ENCODE data around the gene PECR. TPM values are rescaled to one million over a fixed set of nuclear protein-coding genes. Genes with fewer than 3 reads are reported as not detected.

The PECR gene
- total and polyA plus RNA-seq, 9 of the 15 experiments (the other 6 are each of a cell fraction or from before 2014, with no cell fraction given): 1.1 to 10.3 (median 8.2) TPM

GRCh38 chr2:216056739-216057138, 24.9 kb downstream of the PECR start (continued):
- TF ChIP-seq SMARCB1 (IDR thresholded peaks at IDR 0.05; ENCODE audit: insufficient read length, low read depth) (no peak), HBP1 (CRISPR knock-in tag; IDR thresholded peaks at IDR 0.05) (no peak), CTBP1 (IDR thresholded peaks at IDR 0.05; ENCODE audit: borderline replicate concordance) (no peak), CBX5 (IDR thresholded peaks at IDR 0.05; ENCODE audit: borderline replicate concordance, low read depth) (no peak)

GRCh38 chr2:216055680-216056079, 25.9 kb downstream of the PECR start:
- Histone ChIP-seq H2AFZ (ENCODE audit: low read depth, low read length) (no peak overlapping the region), H3K4me1 (replicated peaks in 1 of 2; ENCODE audit: control insufficient read depth in 2 of 2, insufficient read depth in 2 of 2, low read length in 2 of 2) (no peaks in the 10 kb centered on the region; a peak in 1 of 5 replicates), H3K27me3 (ENCODE audit: control insufficient read depth in 2 of 2, insufficient read depth in 2 of 2, low read length in 2 of 2) (no peaks in the 10 kb centered on the region), H3K9me3 (replicated peaks; ENCODE audit: control insufficient read depth, insufficient read depth, low read depth, low read length) (no peaks in the 10 kb centered on the region), H4K20me1 (replicated peaks; ENCODE audit: control insufficient read depth, insufficient read depth, low read length) (no peaks in the 10 kb centered on the region), H3K9ac (ENCODE audit: insufficient read depth in 1 of 2, low read depth in 2 of 2, low read length in 2 of 2) (no peak overlapping the region), H3K36me3 (ENCODE audit: control insufficient read depth, insufficient read depth, low read length) (no peaks in the 10 kb centered on the region), H3K4me2 (ENCODE audit: insufficient read depth, low read length) (no peak overlapping the region), H3K9me1 (ENCODE audit: control insufficient read depth, insufficient read depth, low read length) (no peaks in the 10 kb centered on the region), H3K79me2 (ENCODE audit: control insufficient read depth, insufficient read depth, low read length) (no peaks in the 10 kb centered on the region), H3K27ac (ENCODE audit: extremely low read depth, low read depth, low read length) (no peak overlapping the region), H3K4me3 (no peak overlapping the region)
- intact Hi-C loops (cut with micrococcal nuclease) (no loop called here), in situ Hi-C loops (cut with MboI) (no loop called here)
- ATAC-seq (no peak), DNase-seq (ENCODE audit: extremely low read depth in 1 of 4, low spot score in 3 of 4) (no peak), FAIRE-seq (no peak)
- ChIA-PET POLR2A (no interaction called here), CTCF (ENCODE audit: low intra/inter-chr PET ratio) (no interaction called here)
- BruUV-seq (replicated peaks): no TSS peak
- 39% methylated on average over 4 of the region's 4 CpGs for WGBS (ENCODE audit: insufficient coverage, low coverage, missing lambda C conversion rate)
- TF ChIP-seq TFE3 (CRISPR knock-in tag; IDR thresholded peaks at IDR 0.05): no peak
- TF ChIP-seq RAD21 (CRISPR knock-in tag; conservative IDR thresholded peaks at IDR 0.05 in 1 of 2, IDR thresholded peaks at IDR 0.05 in 1 of 2): no peak
- TF ChIP-seq RBM39 (optimal IDR thresholded peaks at IDR 0.05; ENCODE audit: low read depth, low read length): no peak
- TF ChIP-seq THRAP3 (IDR thresholded peaks at IDR 0.05; ENCODE audit: borderline replicate concordance): no peak
- no peak for TF ChIP-seq CCNT2 (IDR thresholded peaks at IDR 0.05; ENCODE audit: borderline replicate concordance, extremely low read depth, insufficient read length, low read depth, low read length)
- TF ChIP-seq HMGN3 (IDR thresholded peaks at IDR 0.05; ENCODE audit: borderline replicate concordance, extremely low read depth, insufficient read length, low read depth, low read length): no peak
- TF ChIP-seq CXXC5 (CRISPR knock-in tag; IDR thresholded peaks at IDR 0.05): no peak
- TF ChIP-seq DNMT1 (IDR thresholded peaks at IDR 0.05): no peak
- TF ChIP-seq ZKSCAN3 (CRISPR knock-in tag; IDR thresholded peaks at IDR 0.05): no peak
- TF ChIP-seq PURB (CRISPR knock-in tag; IDR thresholded peaks at IDR 0.05; ENCODE audit: low read depth): no peak
- no peak for TF ChIP-seq TRIM28 (IDR thresholded peaks at IDR 0.05)
- TF ChIP-seq NFIX (CRISPR knock-in tag; IDR thresholded peaks at IDR 0.05; ENCODE audit: low read depth): no peak
- no peak for TF ChIP-seq ILK (tag; IDR thresholded peaks at IDR 0.05; ENCODE audit: borderline replicate concordance, low read depth)
- no peak for TF ChIP-seq ZNF395 (CRISPR knock-in tag; IDR thresholded peaks at IDR 0.05)
- no peak for TF ChIP-seq BRD4 (IDR thresholded peaks at IDR 0.05)
